HFF-Myc (cell line): ENCODE data around the gene ADCY10.
"Not testable (repeated sequence)": the region's sequence is repeated elsewhere in the genome, so short reads cannot be mapped to it uniquely, and the experiment has no call there.

Source experiments
- DNase-seq: peaks from one replicate; pipeline ENCODE4 v3.0.0-alpha.2; 2011; ENCODE audit warnings: low read depth; ENCODE audit errors: extremely low read depth
- H3K4me3 ChIP-seq: replicated peaks from 2 replicates; pipeline ENCODE4 v1.5.1; 2011; ENCODE audit warnings: low read depth, mild to moderate bottlenecking, control low read depth, low read length
- TF ChIP-seq, protein P1 (sequence below): IDR thresholded peaks from 2 replicates; pipeline ENCODE4 v1.5.1; 2012; ENCODE audit warnings: mild to moderate bottlenecking, low read depth, low read length, control low read depth; ENCODE audit errors: missing control alignments

Gene ADCY10

GRCh38 chr1:167879508-167879907 is 34.4 kb downstream of the ADCY10 start:
- DNase-seq, result no peak
- TF ChIP-seq, protein P1, sequence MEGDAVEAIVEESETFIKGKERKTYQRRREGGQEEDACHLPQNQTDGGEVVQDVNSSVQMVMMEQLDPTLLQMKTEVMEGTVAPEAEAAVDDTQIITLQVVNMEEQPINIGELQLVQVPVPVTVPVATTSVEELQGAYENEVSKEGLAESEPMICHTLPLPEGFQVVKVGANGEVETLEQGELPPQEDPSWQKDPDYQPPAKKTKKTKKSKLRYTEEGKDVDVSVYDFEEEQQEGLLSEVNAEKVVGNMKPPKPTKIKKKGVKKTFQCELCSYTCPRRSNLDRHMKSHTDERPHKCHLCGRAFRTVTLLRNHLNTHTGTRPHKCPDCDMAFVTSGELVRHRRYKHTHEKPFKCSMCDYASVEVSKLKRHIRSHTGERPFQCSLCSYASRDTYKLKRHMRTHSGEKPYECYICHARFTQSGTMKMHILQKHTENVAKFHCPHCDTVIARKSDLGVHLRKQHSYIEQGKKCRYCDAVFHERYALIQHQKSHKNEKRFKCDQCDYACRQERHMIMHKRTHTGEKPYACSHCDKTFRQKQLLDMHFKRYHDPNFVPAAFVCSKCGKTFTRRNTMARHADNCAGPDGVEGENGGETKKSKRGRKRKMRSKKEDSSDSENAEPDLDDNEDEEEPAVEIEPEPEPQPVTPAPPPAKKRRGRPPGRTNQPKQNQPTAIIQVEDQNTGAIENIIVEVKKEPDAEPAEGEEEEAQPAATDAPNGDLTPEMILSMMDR, result no peak
- H3K4me3 ChIP-seq, result no peak overlapping the region

DNA sequence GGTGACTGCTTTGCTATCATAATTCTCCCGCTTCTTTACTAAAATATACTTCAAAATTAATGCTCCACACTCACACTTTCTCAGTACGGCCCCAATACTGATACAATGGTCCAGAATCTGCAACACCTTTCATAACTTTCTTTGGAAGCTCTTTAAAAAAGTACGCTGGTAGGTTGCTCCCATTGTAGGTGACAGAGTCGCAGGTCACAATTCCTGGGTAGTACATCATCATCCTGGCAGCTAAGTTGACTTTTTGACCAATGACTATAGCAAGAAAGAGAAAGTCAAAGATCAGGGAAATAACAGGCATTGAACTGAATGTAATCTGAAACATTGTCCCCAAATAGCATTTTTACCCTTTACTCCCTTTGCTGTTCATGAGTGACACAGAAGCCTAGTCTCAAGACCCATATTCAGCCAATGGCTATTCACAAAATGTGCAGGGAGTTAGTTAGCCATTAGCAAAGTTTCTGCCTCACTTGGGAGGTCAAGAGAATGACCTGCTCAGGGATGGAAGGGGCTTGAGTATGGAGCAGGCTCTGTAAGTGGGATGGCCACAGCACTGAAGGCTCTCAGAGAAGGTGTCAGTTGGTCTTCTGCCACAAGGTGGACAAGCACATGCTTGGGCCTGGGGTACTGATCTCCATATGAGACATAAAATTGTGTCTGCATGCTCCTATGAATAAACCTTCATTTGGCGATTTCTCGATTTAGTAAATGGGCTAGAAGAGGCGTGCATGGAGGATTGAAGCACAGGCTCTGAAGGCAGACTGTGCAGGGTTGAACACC is 35.4 kb downstream of the ADCY10 start:
- DNase-seq, result no peak
- TF ChIP-seq, protein P1, result no peak

DNA sequence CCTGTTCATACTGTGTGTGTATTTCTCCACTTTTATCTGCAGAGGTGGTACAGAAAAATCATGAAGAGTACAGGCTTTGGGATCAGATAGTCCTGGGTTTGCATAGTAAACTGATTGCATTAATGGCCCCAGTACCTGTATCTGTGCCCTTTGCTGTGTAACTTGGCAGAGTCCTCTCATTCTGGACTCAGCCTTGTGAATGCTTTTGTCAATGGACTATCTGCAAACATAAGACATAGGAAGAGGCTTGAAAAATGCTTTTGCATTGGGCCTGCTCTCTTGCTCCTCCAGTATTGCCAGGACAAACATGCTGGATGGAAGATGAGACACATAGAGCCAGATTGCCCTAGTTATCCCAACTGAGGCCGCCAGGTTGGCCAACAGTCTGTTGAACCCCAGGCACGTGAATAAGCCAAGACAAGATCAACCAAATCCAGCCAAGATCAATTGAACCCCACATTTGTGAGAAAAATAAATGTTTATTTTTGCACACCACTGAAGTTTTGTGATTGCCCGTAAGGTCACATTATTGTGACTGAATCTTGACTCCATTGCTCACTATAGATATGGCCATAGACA is 37.2 kb downstream of the ADCY10 start:
- TF ChIP-seq, protein P1, result no peak
- no peak for DNase-seq
- no peak overlapping the region for H3K4me3 ChIP-seq

More for the DNA sequence above, 35.4 kb downstream of the ADCY10 start:
- no peak overlapping the region for H3K4me3 ChIP-seq

GRCh38 chr1:167871331-167871730 is 42.6 kb downstream of the ADCY10 start:
- TF ChIP-seq, protein P1, result no peak
- no peak for DNase-seq
- H3K4me3 ChIP-seq, result no peak overlapping the region

DNA sequence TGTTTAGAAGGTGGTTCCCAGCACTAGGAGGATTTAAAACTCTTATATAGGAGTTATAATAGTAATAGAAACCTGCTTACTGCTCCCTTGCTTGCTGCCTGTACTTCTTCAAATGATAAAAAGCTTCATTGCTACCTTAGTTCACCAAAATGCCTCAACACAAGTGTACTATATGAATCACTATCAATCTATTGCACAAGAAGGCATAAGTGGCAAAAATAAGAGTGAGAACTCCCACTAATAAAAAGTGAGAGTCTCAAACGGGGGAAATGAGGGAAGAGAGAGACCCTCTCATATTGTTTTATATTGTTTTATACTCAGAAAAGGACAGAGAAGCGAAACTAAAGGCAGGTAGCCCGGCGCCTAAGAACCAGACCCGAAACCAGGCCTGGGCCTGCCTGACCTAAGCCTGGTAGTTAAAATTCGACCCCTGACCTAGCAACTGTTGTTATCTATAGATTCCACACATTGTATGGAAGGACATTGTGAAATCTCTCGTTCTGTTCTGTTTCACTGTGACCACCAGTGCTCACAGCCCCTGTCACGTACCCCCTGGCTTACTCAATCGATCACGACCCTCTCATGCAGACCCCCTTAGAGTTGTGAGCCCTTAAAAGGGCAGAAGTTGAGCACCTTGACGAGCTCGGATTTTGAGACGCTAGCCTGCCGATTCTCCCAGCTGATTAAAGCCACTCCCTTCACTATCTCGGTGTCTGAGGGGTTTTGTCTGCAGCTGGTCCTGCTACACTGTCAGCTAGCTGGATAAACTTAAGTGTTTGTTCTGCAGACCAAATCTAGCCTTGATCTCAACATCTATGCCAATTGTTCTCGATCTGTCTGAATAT is 44.6 kb downstream of the ADCY10 start:
- not testable (repeated sequence) for DNase-seq, H3K4me3 ChIP-seq

DNA sequence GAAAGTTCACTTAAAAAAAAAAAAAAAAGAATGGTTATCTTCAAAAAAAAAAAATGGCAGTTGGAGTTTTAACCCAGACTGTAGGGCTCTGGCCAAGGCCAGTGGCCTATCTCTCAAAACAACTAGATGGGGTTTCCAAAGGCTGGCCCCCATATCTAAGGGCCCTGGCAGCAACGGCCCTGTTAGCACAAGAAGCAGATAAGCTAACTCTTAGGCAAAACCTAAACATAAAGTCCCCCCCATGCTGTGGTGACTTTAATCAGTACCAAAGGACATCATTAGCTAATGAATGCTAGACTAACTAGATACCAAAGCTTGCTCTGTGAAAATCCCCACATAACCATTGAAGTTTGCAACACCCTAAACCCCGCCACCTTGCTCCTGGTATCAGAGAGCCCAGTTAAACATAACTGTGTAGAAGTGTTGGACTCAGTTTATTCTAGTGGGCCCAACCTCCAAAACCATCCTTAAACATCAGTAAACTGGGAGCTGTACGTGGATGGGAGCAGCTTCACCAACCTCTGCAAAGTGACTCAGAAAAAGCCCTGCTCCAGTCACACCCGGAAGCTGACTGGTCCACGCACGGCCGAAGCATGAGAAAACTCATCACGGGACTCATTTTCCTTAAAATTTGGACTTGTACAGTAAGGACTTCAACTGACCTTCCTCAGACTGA is 47.1 kb downstream of the ADCY10 start:
- not testable (repeated sequence) for DNase-seq

GRCh38 chr1:167866326-167866725 is 47.6 kb downstream of the ADCY10 start:
- DNase-seq, H3K4me3 ChIP-seq: not testable (repeated sequence)

More for the DNA sequence above, 47.1 kb downstream of the ADCY10 start:
- not testable (repeated sequence) for H3K4me3 ChIP-seq

- not testable (repeated sequence) for H3K4me3 ChIP-seq, DNase-seq
Observed at GRCh38 chr1:167865804-167866308, 48.1 kb downstream of the ADCY10 start.

- DNase-seq, H3K4me3 ChIP-seq: not testable (repeated sequence)
Observed at GRCh38 chr1:167865193-167865592, 48.7 kb downstream of the ADCY10 start.
